RWPE2 (cell line): Measurements from ENCODE around the gene KIF18A.

Experiments used
- ATAC-seq: fragments of 200-7000 bp; cut with Tn5 transposase; 3 replicates; pipeline ENCODE4 v1.9.1; 2021; ENCODE audit warnings: low read depth
- DNase-seq: peaks from one replicate; pipeline ENCODE4 v3.0.0-alpha.2; 2020; ENCODE audit warnings: low spot score
- H3K27ac ChIP-seq: fragments of 450-650 bp; 2 replicates; pipeline ENCODE4 v1.5.1; 2017; ENCODE audit warnings: mild to moderate bottlenecking; ENCODE audit not compliant: poor library complexity, severe bottlenecking
- H3K27me3 ChIP-seq: fragments of 250-450 bp; sonication (Bioruptor Pico); 2 replicates; pipeline ENCODE4 v1.5.1; 2021; ENCODE audit warnings: mild to moderate bottlenecking, moderate library complexity; ENCODE audit not compliant: insufficient read depth, poor library complexity, severe bottlenecking
- H3K36me3 ChIP-seq: fragments of 250-450 bp; sonication (Bioruptor Pico); 2 replicates; pipeline ENCODE4 v1.5.1; 2020; ENCODE audit warnings: low read depth, mild to moderate bottlenecking, moderate library complexity
- H3K4me1 ChIP-seq: fragments of 250-450 bp; sonication (Bioruptor Pico); 2 replicates; pipeline ENCODE4 v1.5.1; 2021; ENCODE audit warnings: mild to moderate bottlenecking, moderate library complexity; ENCODE audit not compliant: insufficient read depth, poor library complexity, severe bottlenecking
- H3K4me3 ChIP-seq: fragments of 250-450 bp; sonication (Bioruptor Pico); 2 replicates; pipeline ENCODE4 v1.5.1; 2021; ENCODE audit warnings: mild to moderate bottlenecking, moderate library complexity; ENCODE audit not compliant: severe bottlenecking
- H3K9me3 ChIP-seq: fragments of 250-450 bp; sonication (Bioruptor Pico); 2 replicates; pipeline ENCODE4 v1.5.1; 2021; ENCODE audit warnings: mild to moderate bottlenecking, moderate library complexity; ENCODE audit not compliant: severe bottlenecking
- CTCF ChIP-seq: fragments of 450-650 bp; IDR thresholded peaks from one replicate; pipeline ENCODE4 v1.5.1; 2017; ENCODE audit warnings: mild to moderate bottlenecking, moderate library complexity; ENCODE audit not compliant: poor library complexity, severe bottlenecking

KIF18A gene

DNA sequence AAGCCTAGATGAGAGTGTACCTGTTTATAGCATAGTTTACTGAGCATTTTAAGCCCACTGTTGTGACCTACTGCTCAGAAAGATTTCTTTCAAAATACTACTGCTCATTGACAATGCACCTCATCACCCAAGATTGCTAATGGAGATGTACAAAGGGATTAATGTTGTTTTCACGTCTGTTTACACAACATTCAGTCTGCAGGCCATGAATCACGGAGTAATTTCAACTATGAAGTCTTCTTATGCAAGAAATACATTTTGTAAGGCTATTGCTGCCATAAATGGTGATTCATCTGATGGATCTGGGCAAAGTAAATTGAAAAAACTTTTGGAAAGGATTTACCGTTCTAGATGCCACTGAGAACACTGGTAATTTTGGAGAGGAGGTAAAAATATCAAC lies 112.9 kb downstream of the KIF18A start:
- H3K4me3 ChIP-seq = no peak overlapping the region
- no peaks in the 10 kb centered on the region for H3K9me3 ChIP-seq
- H3K27me3 ChIP-seq = no peaks in the 10 kb centered on the region
- no peak for TF ChIP-seq CTCF
- DNase-seq = no peak
- H3K27ac ChIP-seq = peak overlapping the region; percentile 25
- no peaks in the 10 kb centered on the region for H3K36me3 ChIP-seq
- ATAC-seq = peak; percentile 96
- peaks cover 11% of the 10 kb centered on the region for H3K4me1 ChIP-seq

DNA sequence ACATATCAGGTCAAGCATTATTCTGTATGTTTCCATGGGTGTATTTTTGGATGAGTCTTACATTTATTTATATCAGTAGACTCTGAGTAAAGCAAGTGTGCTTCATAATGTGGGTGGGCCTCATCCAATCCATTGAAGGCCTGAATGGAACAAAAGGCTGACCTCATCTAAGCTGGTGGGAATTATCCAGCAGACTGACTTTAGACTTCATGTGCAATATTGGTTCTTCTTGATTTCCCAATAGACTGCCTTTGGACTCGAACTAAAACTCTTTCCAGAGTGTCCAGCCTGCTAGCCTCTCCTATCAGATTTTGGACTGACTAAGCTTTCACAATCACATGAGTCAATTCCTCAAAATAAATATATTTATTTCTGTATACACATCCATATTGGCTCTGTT lies 116.2 kb downstream of the KIF18A start:
- no peak for TF ChIP-seq CTCF
- ATAC-seq = no peak
- H3K4me1 ChIP-seq = peaks cover 11% of the 10 kb centered on the region
- DNase-seq = no peak
- H3K9me3 ChIP-seq = no peaks in the 10 kb centered on the region
- H3K27me3 ChIP-seq = no peaks in the 10 kb centered on the region
- H3K4me3 ChIP-seq = no peak overlapping the region
- H3K27ac ChIP-seq = no peak overlapping the region
- H3K36me3 ChIP-seq = no peaks in the 10 kb centered on the region

GRCh38 chr11:27977527-27977926 lies 130.4 kb downstream of the KIF18A start:
- no peaks in the 10 kb centered on the region for H3K27me3 ChIP-seq
- H3K4me1 ChIP-seq = no peaks in the 10 kb centered on the region
- H3K4me3 ChIP-seq = no peak overlapping the region
- TF ChIP-seq CTCF = no peak
- no peaks in the 10 kb centered on the region for H3K36me3 ChIP-seq
- no peaks in the 10 kb centered on the region for H3K9me3 ChIP-seq
- DNase-seq = no peak
- H3K27ac ChIP-seq = no peak overlapping the region
- no peak for ATAC-seq

GRCh38 chr11:27977031-27977430 lies 130.9 kb downstream of the KIF18A start:
- Histone ChIP-seq H3K27me3 (no peaks in the 10 kb centered on the region), H3K9me3 (no peaks in the 10 kb centered on the region), H3K4me1 (no peaks in the 10 kb centered on the region), H3K36me3 (no peaks in the 10 kb centered on the region), H3K4me3 (no peak overlapping the region), H3K27ac (no peak overlapping the region)
- no peak for TF ChIP-seq CTCF
- no peak for DNase-seq
- peak; percentile 75; the same call in 2 of the 3 replicates for ATAC-seq

- no peak overlapping the region for H3K4me3 ChIP-seq
- H3K27me3 ChIP-seq = no peaks in the 10 kb centered on the region
- no peak overlapping the region for H3K27ac ChIP-seq
- ATAC-seq (no peak), DNase-seq (no peak)
- no peak for TF ChIP-seq CTCF
- H3K9me3 ChIP-seq = no peaks in the 10 kb centered on the region
- H3K36me3 ChIP-seq = no peaks in the 10 kb centered on the region
- no peaks in the 10 kb centered on the region for H3K4me1 ChIP-seq
These were observed 131.7 kb downstream of the KIF18A start for GRCh38 chr11:27976262-27976661.
